NCI-H2227 (cell line): ENCODE results near the gene FARP1.
"Not testable (repeated sequence)": the region's sequence is repeated elsewhere in the genome, so short reads cannot be mapped to it uniquely, and the experiment has no call there.

Source experiments
- DNase-seq: peaks from one replicate; lab custom pipeline; 2025; ENCODE audit not compliant: unreplicated experiment; lab: John Stamatoyannopoulos, UW

FARP1 gene

GRCh38 chr13:98260357-98261164, 117.7 kb downstream of the FARP1 start:
- DNase-seq, result no peak

GRCh38 chr13:98261165-98261702, 118.3 kb downstream of the FARP1 start:
- DNase-seq, result no peak

- DNase-seq, result no peak
Observed at GRCh38 chr13:98262292-98262691, 119.4 kb downstream of the FARP1 start.

- DNase-seq, result no peak
Observed at GRCh38 chr13:98263841-98264240, 120.9 kb downstream of the FARP1 start.

- no peak for DNase-seq
Observed at GRCh38 chr13:98264877-98265276, 122.0 kb downstream of the FARP1 start.

- no peak for DNase-seq
Observed at GRCh38 chr13:98265692-98266551, 123.0 kb downstream of the FARP1 start.

GRCh38 chr13:98267080-98267912, 124.4 kb downstream of the FARP1 start:
- no peak for DNase-seq

- DNase-seq, result no peak
Observed at GRCh38 chr13:98269386-98269785, 126.5 kb downstream of the FARP1 start.

- no peak for DNase-seq
Observed at GRCh38 chr13:98270819-98271218, 127.9 kb downstream of the FARP1 start.

- DNase-seq, result not testable (repeated sequence)
Observed at GRCh38 chr13:98271646-98272045, 128.8 kb downstream of the FARP1 start.

- no peak for DNase-seq
Observed at GRCh38 chr13:98272549-98272948, 129.7 kb downstream of the FARP1 start.

- DNase-seq, result no peak
Observed at GRCh38 chr13:98273067-98273823, 130.4 kb downstream of the FARP1 start.

GRCh38 chr13:98273824-98274742, 131.2 kb downstream of the FARP1 start:
- peak; percentile 35 for DNase-seq

GRCh38 chr13:98274921-98275487, 132.1 kb downstream of the FARP1 start:
- no peak for DNase-seq

- DNase-seq, result no peak
Observed at GRCh38 chr13:98275681-98276171, 132.8 kb downstream of the FARP1 start.

- DNase-seq, result no peak
Observed at GRCh38 chr13:98276486-98276885, 133.6 kb downstream of the FARP1 start.

- DNase-seq, result no peak
Observed at GRCh38 chr13:98278068-98278724, 135.3 kb downstream of the FARP1 start.
